ENCODE results near the gene PPARD. TPM values are rescaled to one million over a fixed set of nuclear protein-coding genes. Genes with fewer than 3 reads are reported as not detected.
A peak's percentile ranks its signal among the peaks of the same experiment; 100 is the strongest.

Gene PPARD
- total and polyA plus RNA-seq, 2 of the 13 experiments (the other 11 are each of a cell fraction or from before 2014, with no cell fraction given): 6.1 to 13.3 TPM

- peak; percentile 93 for TF ChIP-seq ARID4A (CRISPR knock-in tag; IDR thresholded peaks at IDR 0.05; ENCODE audit: borderline replicate concordance)
- peak; percentile 73; the same call in 1 of the 2 replicates for TF ChIP-seq SNAPC5 (CRISPR knock-in tag; IDR thresholded peaks at IDR 0.05; ENCODE audit: borderline replicate concordance)
- TF ChIP-seq KLF11 (CRISPR knock-in tag; IDR thresholded peaks at IDR 0.05): no peak
- no peak for TF ChIP-seq ZHX1 (CRISPR knock-in tag; IDR thresholded peaks at IDR 0.05; ENCODE audit: low read depth)
- TF ChIP-seq ISL2 (CRISPR knock-in tag; IDR thresholded peaks at IDR 0.05): no peak; the same call in 1 of the 2 replicates
- TF ChIP-seq ELF4 (CRISPR knock-in tag; IDR thresholded peaks at IDR 0.05; ENCODE audit: borderline replicate concordance): no peak
- TF ChIP-seq KLF13 (CRISPR knock-in tag; IDR thresholded peaks at IDR 0.05): peak; percentile 80; the same call in 1 of the 2 replicates
- peak; percentile 55; the same call in 1 of the 2 replicates for TF ChIP-seq ZNF879 (CRISPR knock-in tag; IDR thresholded peaks at IDR 0.05)
- no peak for TF ChIP-seq ZNF468 (CRISPR knock-in tag; IDR thresholded peaks at IDR 0.05)
- TF ChIP-seq ZNF512B (CRISPR knock-in tag; IDR thresholded peaks at IDR 0.05; ENCODE audit: borderline replicate concordance): peak; percentile 34; the same call in 1 of the 2 replicates
- no peak for TF ChIP-seq SATB2 (CRISPR knock-in tag; IDR thresholded peaks at IDR 0.05)
- no peak for TF ChIP-seq ZNF780A (CRISPR knock-in tag; IDR thresholded peaks at IDR 0.05)
- TF ChIP-seq NFIC (IDR thresholded peaks at IDR 0.05; ENCODE audit: low read length): no peak
- TF ChIP-seq PHF20 (CRISPR knock-in tag; IDR thresholded peaks at IDR 0.05): no peak; the same call in 1 of the 2 replicates
- TF ChIP-seq ZC3H4 (CRISPR knock-in tag; IDR thresholded peaks at IDR 0.05; ENCODE audit: borderline replicate concordance): no peak
- TF ChIP-seq ELF1 (CRISPR knock-in tag; IDR thresholded peaks at IDR 0.05): no peak; the same call in none of the 2 replicates
- no peak for TF ChIP-seq TCF7L2 (IDR thresholded peaks at IDR 0.05; ENCODE audit: low read depth, low read length)
- TF ChIP-seq U2AF2 (IDR thresholded peaks at IDR 0.05; ENCODE audit: low read depth, low read length): no peak
- 0 out of 2 replicates have a peak, but pooled peaks have one; percentile 25 for TF ChIP-seq ZNF205 (CRISPR knock-in tag; IDR thresholded peaks at IDR 0.05)
- no peak for TF ChIP-seq MED13 (CRISPR knock-in tag; IDR thresholded peaks at IDR 0.05)
Observed at GRCh38 chr6:35452183-35453090, 110.1 kb downstream of the PPARD start, which contains the start of gene FANCE (continued).

All from HepG2 (cell line).